Caco-2 (cell line): Measurements from ENCODE around the gene LDLRAD3. TPM values are rescaled to one million over a fixed set of nuclear protein-coding genes. Genes with fewer than 3 reads are reported as not detected.

Experiments
- BruUV-seq: library from RNA; stranded (reverse); fragments of 400-500 nt; replicated peaks from 2 replicates; lab custom pipeline; 2021; lab: Mats Ljungman, UMichigan
- CTCF ChIA-PET: fragments of 300-600 bp; sonication (Branson Sonifier 250); formaldehyde crosslinking; loops from one replicate; lab custom pipeline; 2022; ENCODE audit warnings: antibody characterized with exemption; lab: Charles Lee
- POLR2A ChIA-PET: fragments of 300-600 bp; sonication (Branson Sonifier 250); formaldehyde crosslinking; loops from one replicate; lab custom pipeline; 2022; ENCODE audit warnings: antibody characterized with exemption; lab: Charles Lee
- DNase-seq, 2 experiments: peaks; one replicate each; pipeline versions ENCODE4 v3.0.0 to v3.0.0-alpha.2; 2020 to 2022
- H3K27me3 ChIP-seq: replicated peaks from 2 replicates; pipeline ENCODE4 v1.6.0; 2011; ENCODE audit warnings: low read length; ENCODE audit not compliant: control insufficient read depth, insufficient read depth
- H3K36me3 ChIP-seq: 2 replicates; pipeline ENCODE4 v1.5.1; 2011; ENCODE audit warnings: low read length; ENCODE audit not compliant: control insufficient read depth, insufficient read depth
- H3K4me1 ChIP-seq: fragments of 250-450 bp; sonication (Bioruptor Pico); 2 replicates; pipeline ENCODE4 v1.5.1; 2020; ENCODE audit warnings: mild to moderate bottlenecking
- H3K4me3 ChIP-seq: 2 replicates; pipeline ENCODE4 v1.5.1; 2011; ENCODE audit warnings: low read depth, mild to moderate bottlenecking, control low read depth, low read length
- H3K9me3 ChIP-seq: fragments of 250-450 bp; sonication (Bioruptor Pico); 2 replicates; pipeline ENCODE4 v1.5.1; 2020; ENCODE audit warnings: mild to moderate bottlenecking, moderate library complexity
- H3K27ac Mint-ChIP-seq: one replicate; pipeline ENCODE4 v1.8.0; 2022; ENCODE audit warnings: mixed read lengths; ENCODE audit not compliant: unreplicated experiment
- H3K27me3 Mint-ChIP-seq: one replicate; pipeline ENCODE4 v1.8.0; 2022; ENCODE audit warnings: mixed read lengths; ENCODE audit not compliant: insufficient read depth, unreplicated experiment
- H3K36me3 Mint-ChIP-seq: one replicate; pipeline ENCODE4 v1.8.0; 2022; ENCODE audit warnings: mild to moderate bottlenecking, mixed read lengths; ENCODE audit not compliant: insufficient read depth, unreplicated experiment
- H3K4me1 Mint-ChIP-seq: one replicate; pipeline ENCODE4 v1.8.0; 2022; ENCODE audit warnings: low read depth, mixed read lengths; ENCODE audit not compliant: unreplicated experiment
- H3K4me3 Mint-ChIP-seq: one replicate; pipeline ENCODE4 v1.8.0; 2022; ENCODE audit warnings: mild to moderate bottlenecking, moderate library complexity, mixed read lengths; ENCODE audit not compliant: unreplicated experiment
- H3K9me3 Mint-ChIP-seq: one replicate; pipeline ENCODE4 v1.8.0; 2022; ENCODE audit warnings: mixed read lengths; ENCODE audit not compliant: unreplicated experiment
- intact Hi-C: fragments of 100-400 bp; cut with micrococcal nuclease; formaldehyde crosslinking; loops from one replicate; pipeline ENCODE4 v1.10.0; 2022; ENCODE audit not compliant: unreplicated experiment
- total RNA-seq: library from RNA; stranded (reverse); gene quantifications from 2 replicates; pipeline ENCODE4 v1.2.3, GENCODE V29; 2022
- TF ChIP-seq, protein P1 (sequence below), 2 experiments: fragments of 200-600 bp in 1 of 2; IDR thresholded peaks; 1 replicate in 1 of 2; 2 replicates in 1 of 2; pipeline versions ENCODE4 v1.5.1 to v1.8.0; 2011 to 2022; ENCODE audit warnings: antibody characterized with exemption in 1 of 2, control low read depth in 1 of 2, inconsistent platforms in 1 of 2, low read depth in 1 of 2, low read length in 1 of 2, mild to moderate bottlenecking in 1 of 2, moderate library complexity in 1 of 2; ENCODE audit not compliant: insufficient read depth in 1 of 2, severe bottlenecking in 1 of 2, unreplicated experiment in 1 of 2

LDLRAD3 gene
- total RNA-seq, 1 experiment from 2014 or later, result 9.9 TPM

DNA sequence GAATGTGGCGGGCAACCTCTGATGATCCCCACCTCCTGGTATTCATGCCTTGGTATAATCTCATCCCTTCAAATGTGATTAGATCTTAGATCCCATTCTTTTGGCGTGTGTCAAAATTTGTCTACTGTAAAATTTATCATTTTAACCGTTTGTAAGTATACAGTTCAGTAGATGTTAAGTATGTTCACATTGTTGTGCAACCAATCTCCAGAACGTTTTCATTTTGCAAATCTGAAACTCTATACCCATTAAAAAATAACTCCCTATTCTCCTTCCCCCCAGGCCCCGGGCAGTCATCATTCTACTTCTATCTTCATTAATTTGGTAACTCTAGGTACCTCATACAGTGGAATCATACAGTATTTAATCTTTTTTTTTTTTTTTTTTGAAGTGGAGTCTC is 159.0 kb downstream of the LDLRAD3 start:
- no peak overlapping the region for H3K4me3 ChIP-seq
- Mint-ChIP-seq H3K4me1 (peaks cover 9% of the 10 kb centered on the region), H3K27me3 (no peaks in the 10 kb centered on the region), H3K27ac (no peak overlapping the region), H3K36me3 (no peaks in the 10 kb centered on the region), H3K9me3 (no peaks in the 10 kb centered on the region), H3K4me3 (no peak overlapping the region)
- ChIA-PET POLR2A (no interaction called here), CTCF (no interaction called here)
- DNase-seq, result no peak
- intact Hi-C loops, result no loop called here
- BruUV-seq, result no TSS peak
- TF ChIP-seq, protein P1, sequence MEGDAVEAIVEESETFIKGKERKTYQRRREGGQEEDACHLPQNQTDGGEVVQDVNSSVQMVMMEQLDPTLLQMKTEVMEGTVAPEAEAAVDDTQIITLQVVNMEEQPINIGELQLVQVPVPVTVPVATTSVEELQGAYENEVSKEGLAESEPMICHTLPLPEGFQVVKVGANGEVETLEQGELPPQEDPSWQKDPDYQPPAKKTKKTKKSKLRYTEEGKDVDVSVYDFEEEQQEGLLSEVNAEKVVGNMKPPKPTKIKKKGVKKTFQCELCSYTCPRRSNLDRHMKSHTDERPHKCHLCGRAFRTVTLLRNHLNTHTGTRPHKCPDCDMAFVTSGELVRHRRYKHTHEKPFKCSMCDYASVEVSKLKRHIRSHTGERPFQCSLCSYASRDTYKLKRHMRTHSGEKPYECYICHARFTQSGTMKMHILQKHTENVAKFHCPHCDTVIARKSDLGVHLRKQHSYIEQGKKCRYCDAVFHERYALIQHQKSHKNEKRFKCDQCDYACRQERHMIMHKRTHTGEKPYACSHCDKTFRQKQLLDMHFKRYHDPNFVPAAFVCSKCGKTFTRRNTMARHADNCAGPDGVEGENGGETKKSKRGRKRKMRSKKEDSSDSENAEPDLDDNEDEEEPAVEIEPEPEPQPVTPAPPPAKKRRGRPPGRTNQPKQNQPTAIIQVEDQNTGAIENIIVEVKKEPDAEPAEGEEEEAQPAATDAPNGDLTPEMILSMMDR (IDR thresholded peaks at IDR 0.05; ENCODE audit: insufficient read depth in 1 of 2, low read depth in 1 of 2, low read length in 1 of 2, severe bottlenecking in 1 of 2, unreplicated experiment in 1 of 2), result no peak
- no peaks in the 10 kb centered on the region for H3K4me1 ChIP-seq
- H3K36me3 ChIP-seq, result no peaks in the 10 kb centered on the region
- H3K9me3 ChIP-seq, result no peaks in the 10 kb centered on the region
- no peaks in the 10 kb centered on the region for H3K27me3 ChIP-seq

DNA sequence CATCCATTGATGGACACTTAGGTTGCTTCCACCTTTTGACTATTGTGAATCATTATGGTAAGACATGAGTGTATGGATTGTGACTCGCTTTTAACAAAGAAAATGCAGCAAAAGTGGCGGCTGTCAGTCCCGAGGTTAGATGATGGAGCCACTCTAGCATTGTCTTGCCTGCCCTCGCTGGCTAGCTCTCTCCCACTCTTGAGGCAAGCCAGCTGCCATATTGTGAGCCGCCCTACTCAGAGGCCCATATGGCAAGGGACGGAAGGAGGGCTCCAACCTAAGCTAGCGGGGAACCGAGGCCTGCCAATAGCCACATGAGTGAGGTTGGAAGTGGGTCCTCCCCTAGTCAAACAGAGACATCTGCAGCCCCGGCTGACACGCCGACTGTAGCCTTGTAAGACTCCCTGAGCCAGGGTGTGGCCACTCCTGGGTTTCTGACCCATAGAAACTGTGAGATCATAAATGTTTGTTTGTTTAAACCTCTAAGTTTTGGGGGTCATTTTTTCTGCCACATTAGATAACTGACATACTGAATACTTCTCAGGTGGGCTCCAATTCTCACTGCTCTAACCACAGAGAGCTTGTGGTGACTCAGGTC is 160.2 kb downstream of the LDLRAD3 start:
- no peaks in the 10 kb centered on the region for H3K36me3 ChIP-seq
- H3K9me3 ChIP-seq, result no peaks in the 10 kb centered on the region
- H3K4me1 ChIP-seq, result no peaks in the 10 kb centered on the region
- intact Hi-C loops, result no loop called here
- no peak for DNase-seq
- BruUV-seq, result no TSS peak
- H3K27me3 ChIP-seq, result no peaks in the 10 kb centered on the region
- Mint-ChIP-seq H3K36me3 (no peaks in the 10 kb centered on the region), H3K4me1 (peaks cover 3% of the 10 kb centered on the region), H3K27me3 (no peaks in the 10 kb centered on the region), H3K4me3 (no peak overlapping the region), H3K9me3 (no peaks in the 10 kb centered on the region), H3K27ac (no peak overlapping the region)
- TF ChIP-seq, protein P1 (IDR thresholded peaks at IDR 0.05; ENCODE audit: insufficient read depth in 1 of 2, low read depth in 1 of 2, low read length in 1 of 2, severe bottlenecking in 1 of 2, unreplicated experiment in 1 of 2), result no peak
- ChIA-PET CTCF (no interaction called here), POLR2A (no interaction called here)
- H3K4me3 ChIP-seq, result no peak overlapping the region

DNA sequence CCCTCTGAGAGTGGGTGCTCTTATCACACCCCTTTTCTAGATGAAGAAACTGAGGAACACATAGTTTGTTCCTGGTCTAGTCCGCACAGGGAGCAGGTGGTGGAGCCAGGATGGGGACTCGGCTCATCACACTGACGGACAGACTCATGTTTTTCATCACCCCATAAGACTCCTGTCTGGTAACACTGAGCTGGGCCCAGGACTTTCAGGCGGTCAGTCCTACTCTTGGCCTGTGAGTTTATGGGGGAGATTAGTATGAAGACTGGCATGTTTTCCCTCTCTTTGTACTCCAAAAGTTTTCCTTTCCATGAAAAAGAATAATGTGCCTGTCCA is 160.8 kb downstream of the LDLRAD3 start:
- Histone ChIP-seq H3K36me3 (no peaks in the 10 kb centered on the region), H3K4me3 (no peak overlapping the region), H3K27me3 (no peaks in the 10 kb centered on the region), H3K9me3 (no peaks in the 10 kb centered on the region), H3K4me1 (no peaks in the 10 kb centered on the region)
- CTCF ChIA-PET, result no interaction called here
- intact Hi-C loops, result no loop called here
- Mint-ChIP-seq H3K4me3 (no peak overlapping the region), H3K9me3 (no peaks in the 10 kb centered on the region), H3K27ac (no peak overlapping the region), H3K4me1 (no peaks in the 10 kb centered on the region), H3K27me3 (no peaks in the 10 kb centered on the region), H3K36me3 (no peaks in the 10 kb centered on the region)
- DNase-seq, result no peak
- BruUV-seq, result no TSS peak
- POLR2A ChIA-PET, result no interaction called here
- TF ChIP-seq, protein P1 (IDR thresholded peaks at IDR 0.05; ENCODE audit: insufficient read depth in 1 of 2, low read depth in 1 of 2, low read length in 1 of 2, severe bottlenecking in 1 of 2, unreplicated experiment in 1 of 2), result no peak
